Liver (tissue), 9 donors: ENCODE data around the gene OMD. TPM values are rescaled to one million over a fixed set of nuclear protein-coding genes. Genes with fewer than 3 reads are reported as not detected.

Experiments
- DNase-seq: peaks from one replicate; pipeline ENCODE4 v3.0.0-alpha.2; 2017; ENCODE audit warnings: low spot score
- H3K27ac ChIP-seq, 2 donors: one replicate each; pipeline ENCODE4 v1.7.0; 2013; ENCODE audit warnings: inconsistent platforms in 2 of 2, low read length in 2 of 2, control low read depth in 1 of 2, low read depth in 1 of 2, mild to moderate bottlenecking in 1 of 2
- H3K27me3 ChIP-seq, 4 donors: one replicate each; pipeline versions ENCODE4 v1.6.1 to v1.7.0; 2013; ENCODE audit warnings: low read length in 3 of 4, inconsistent platforms in 1 of 4, mild to moderate bottlenecking in 1 of 4, moderate library complexity in 1 of 4; ENCODE audit not compliant: control insufficient read depth in 4 of 4, insufficient read depth in 4 of 4
- H3K36me3 ChIP-seq, 4 donors: one replicate each; pipeline versions ENCODE4 v1.6.1 to v1.7.0; 2013; ENCODE audit warnings: low read length in 3 of 4, mild to moderate bottlenecking in 3 of 4, low read depth in 1 of 4, moderate library complexity in 1 of 4; ENCODE audit not compliant: control insufficient read depth in 4 of 4, insufficient read depth in 3 of 4
- H3K4me1 ChIP-seq, 4 donors: one replicate each; pipeline versions ENCODE4 v1.6.1 to v1.7.0; 2013; ENCODE audit warnings: low read length in 3 of 4, mild to moderate bottlenecking in 3 of 4, moderate library complexity in 1 of 4; ENCODE audit not compliant: control insufficient read depth in 4 of 4, insufficient read depth in 4 of 4
- H3K4me3 ChIP-seq, 3 donors: one replicate each; pipeline versions ENCODE4 v1.6.1 to v1.7.0; 2013; ENCODE audit warnings: low read length in 3 of 3, control low read depth in 1 of 3, low read depth in 1 of 3, mild to moderate bottlenecking in 1 of 3
- H3K9ac ChIP-seq, 2 donors: one replicate each; pipeline ENCODE4 v1.7.0; 2013; ENCODE audit warnings: low read length in 2 of 2, mild to moderate bottlenecking in 2 of 2, moderate library complexity in 2 of 2, control low read depth in 1 of 2, low read depth in 1 of 2
- H3K9me3 ChIP-seq, 4 donors: one replicate each; pipeline versions ENCODE4 v1.6.1 to v1.7.0; 2013; ENCODE audit warnings: low read length in 3 of 4; ENCODE audit not compliant: control insufficient read depth in 4 of 4
- ATF3 ChIP-seq: IDR thresholded peaks from 2 replicates; pipeline ENCODE4 v1.6.1; 2016; ENCODE audit warnings: antibody characterized with exemption
- CTCF ChIP-seq: fragments of 150-350 bp; IDR thresholded peaks from 2 replicates; pipeline ENCODE4 v1.5.1; 2017; ENCODE audit warnings: improper control_type of control experiment, low read depth, low read length; ENCODE audit not compliant: missing input control
- EGR1 ChIP-seq, 2 donors: IDR thresholded peaks; 2 replicates each; pipeline ENCODE4 v1.6.1; 2016 to 2018; ENCODE audit warnings: antibody characterized with exemption in 2 of 2, low read depth in 2 of 2
- FOXA1 ChIP-seq: IDR thresholded peaks from 2 replicates; pipeline ENCODE4 v1.6.1; 2016; ENCODE audit warnings: antibody characterized with exemption
- FOXA2 ChIP-seq: IDR thresholded peaks from 2 replicates; pipeline ENCODE4 v1.6.1; 2016; ENCODE audit warnings: antibody characterized with exemption
- GABPA ChIP-seq, 2 donors: IDR thresholded peaks in 1 of 2; conservative IDR thresholded peaks in 1 of 2; 2 replicates each; pipeline ENCODE4 v1.6.1; 2016; ENCODE audit warnings: antibody characterized with exemption in 2 of 2, mild to moderate bottlenecking in 1 of 2, moderate library complexity in 1 of 2
- HNF4A ChIP-seq, 2 donors: conservative IDR thresholded peaks; 2 replicates each; pipeline ENCODE4 v1.6.1; 2016; ENCODE audit warnings: antibody characterized with exemption in 2 of 2, mild to moderate bottlenecking in 2 of 2
- HNF4G ChIP-seq: IDR thresholded peaks from 2 replicates; pipeline ENCODE4 v1.6.1; 2016; ENCODE audit warnings: antibody characterized with exemption
- JUND ChIP-seq, 2 donors: IDR thresholded peaks; 2 replicates each; pipeline ENCODE4 v1.6.1; 2016; ENCODE audit warnings: antibody characterized with exemption in 2 of 2
- NR2F2 ChIP-seq: IDR thresholded peaks from 2 replicates; pipeline ENCODE4 v1.6.1; 2016; ENCODE audit warnings: antibody characterized with exemption
- RAD21 ChIP-seq, 2 donors: IDR thresholded peaks; 2 replicates each; pipeline ENCODE4 v1.6.1; 2016; ENCODE audit warnings: antibody characterized with exemption in 2 of 2, mild to moderate bottlenecking in 2 of 2
- REST ChIP-seq: IDR thresholded peaks from 2 replicates; pipeline ENCODE4 v1.6.1; 2016; ENCODE audit warnings: antibody characterized with exemption, mild to moderate bottlenecking
- RXRA ChIP-seq, 2 donors: IDR thresholded peaks; 2 replicates each; pipeline ENCODE4 v1.6.1; 2017 to 2018; ENCODE audit warnings: antibody characterized with exemption in 2 of 2, mild to moderate bottlenecking in 1 of 2
- SP1 ChIP-seq: IDR thresholded peaks from 2 replicates; pipeline ENCODE4 v1.6.1; 2018; ENCODE audit warnings: antibody characterized with exemption, mild to moderate bottlenecking
- TAF1 ChIP-seq: conservative IDR thresholded peaks from 2 replicates; pipeline ENCODE4 v1.6.1; 2016; ENCODE audit warnings: antibody characterized with exemption, mild to moderate bottlenecking
- YY1 ChIP-seq: IDR thresholded peaks from 2 replicates; pipeline ENCODE4 v1.6.1; 2016; ENCODE audit warnings: antibody characterized with exemption, mild to moderate bottlenecking
- ZBTB33 ChIP-seq: IDR thresholded peaks from 2 replicates; pipeline ENCODE4 v1.6.1; 2016; ENCODE audit warnings: antibody characterized with exemption
- WGBS: extraction: QIAGEN DNeasy Blood & Tissue Kit; methylation state at CpG from one replicate; pipeline ENCODE4 v1.1.7; 2013; 5-methylcytosine and 5-hydroxymethylcytosine counted together
- polyA plus RNA-seq, 2 donors: library from polyadenylated mRNA; stranded (reverse) in 1 of 2; unstranded in 1 of 2; fragments of 200-250 nt in 1 of 2; fragments of >200 nt in 1 of 2; fragmentation: Nextera tagmentation in 1 of 2; extraction: Ambion mirVana in 1 of 2; gene quantifications; one replicate each; pipeline versions ENCODE4 v1.2.1 to v1.2.3, GENCODE V29; 2013 to 2015
- total RNA-seq, 2 donors: library from RNA; depleted of rRNA; stranded (reverse); fragments of >200 nt; gene quantifications; one replicate each; pipeline ENCODE4 v1.2.3, GENCODE V29; 2014
- donor health status: healthy.
- donor health status: healthy.
- donor health status: healthy.
- donor health status: healthy.
- donor health status: healthy.

Gene OMD
- total and polyA plus RNA-seq, 4 donors = 0.28 to 0.75 (median 0.52) TPM; not detected in 1

- peaks cover 0 to 8% (median 4%) of the 10 kb centered on the region in 4 donors for H3K4me1 ChIP-seq
- H3K4me3 ChIP-seq = no peak overlapping the region
- no peak overlapping the region for H3K9ac ChIP-seq
- no peak for TF ChIP-seq FOXA2
- TF ChIP-seq FOXA1 = no peak
- TF ChIP-seq ZBTB33 = no peak
- TF ChIP-seq JUND (IDR thresholded peaks at IDR 0.05) = no peak
- no peak for TF ChIP-seq EGR1 (IDR thresholded peaks at IDR 0.05; ENCODE audit: low read depth in 2 of 2)
- TF ChIP-seq TAF1 = no peak
- TF ChIP-seq RXRA (IDR thresholded peaks at IDR 0.05) = no peak
- TF ChIP-seq RAD21 (IDR thresholded peaks at IDR 0.05) = no peak
- no peak for TF ChIP-seq YY1
- no peak for TF ChIP-seq REST
- no peak for TF ChIP-seq GABPA (IDR thresholded peaks at IDR 0.05 in 1 of 2, conservative IDR thresholded peaks at IDR 0.05 in 1 of 2)
- no peak for TF ChIP-seq HNF4G
- TF ChIP-seq SP1 = no peak
- no peak for TF ChIP-seq CTCF
- TF ChIP-seq ATF3 = no peak
- TF ChIP-seq HNF4A (conservative IDR thresholded peaks at IDR 0.05) = no peak
- DNase-seq = no peak
- H3K9me3 ChIP-seq = no peaks in the 10 kb centered on the region
- peak overlapping the region; percentile 7 to 72 for H3K27ac ChIP-seq
- WGBS = 76% methylated on average over 3 of the region's 3 CpGs
- H3K36me3 ChIP-seq = no peaks in the 10 kb centered on the region
- no peaks in the 10 kb centered on the region for H3K27me3 ChIP-seq
These were observed 39.3 kb downstream of the OMD start for GRCh38 chr9:92385001-92385400.

GRCh38 chr9:92384375-92384774 is 39.9 kb downstream of the OMD start:
- TF ChIP-seq ZBTB33 = no peak
- no peak for TF ChIP-seq RXRA (IDR thresholded peaks at IDR 0.05)
- TF ChIP-seq SP1 = no peak
- TF ChIP-seq EGR1 (IDR thresholded peaks at IDR 0.05; ENCODE audit: low read depth in 2 of 2) = no peak
- no peak for TF ChIP-seq NR2F2
- TF ChIP-seq HNF4G = no peak
- no peak for TF ChIP-seq FOXA2
- TF ChIP-seq JUND (IDR thresholded peaks at IDR 0.05) = no peak
- no peak for TF ChIP-seq REST
- no peak for TF ChIP-seq FOXA1
- TF ChIP-seq ATF3 = no peak
- no peak for DNase-seq
- no peaks in the 10 kb centered on the region for H3K36me3 ChIP-seq
- H3K27me3 ChIP-seq = no peaks in the 10 kb centered on the region
- peaks cover 0 to 8% (median 4%) of the 10 kb centered on the region in 4 donors for H3K4me1 ChIP-seq
- H3K9me3 ChIP-seq = no peaks in the 10 kb centered on the region
- H3K9ac ChIP-seq = no peak overlapping the region
- WGBS = 95% methylated on average over 1 of the region's 1 CpG
- H3K27ac ChIP-seq = no peak overlapping the region
- H3K4me3 ChIP-seq = no peak overlapping the region
